Transverse colon (tissue), 4 donors: ENCODE results near the gene GABBR2. TPM values are rescaled to one million over a fixed set of nuclear protein-coding genes. Genes with fewer than 3 reads are reported as not detected.

ENCODE experiments used
- DNase-seq: peaks from one replicate; pipeline ENCODE4 v3.0.0-alpha.2; 2019
- H3K27ac ChIP-seq, 4 donors: fragments of 200-600 bp; sonication (generic); 2 replicates each; pipeline ENCODE4 v1.5.1; 2016 to 2018; ENCODE audit warnings: inconsistent platforms in 4 of 4
- H3K27me3 ChIP-seq: fragments of 200-600 bp; sonication (generic); 2 replicates; pipeline ENCODE4 v1.5.1; 2017; ENCODE audit warnings: inconsistent platforms
- H3K36me3 ChIP-seq, 4 donors: fragments of 200-600 bp; sonication (generic); 2 replicates each; pipeline ENCODE4 v1.5.1; 2017 to 2019; ENCODE audit warnings: inconsistent platforms in 4 of 4
- H3K4me1 ChIP-seq, 4 donors: fragments of 200-600 bp; sonication (generic); 2 replicates each; pipeline ENCODE4 v1.5.1; 2017 to 2020; ENCODE audit warnings: inconsistent platforms in 4 of 4
- H3K4me3 ChIP-seq, 4 donors: fragments of 200-600 bp; sonication (generic); 1 replicate in 1 of 4; 2 replicates in 3 of 4; pipeline versions ENCODE4 v1.5.1 to v1.6.1; 2017 to 2019; ENCODE audit warnings: inconsistent platforms in 4 of 4
- H3K9me3 ChIP-seq, 2 donors: fragments of 200-600 bp; sonication (generic); 2 replicates each; pipeline ENCODE4 v1.5.1; 2017 to 2019; ENCODE audit warnings: inconsistent platforms in 2 of 2
- EP300 ChIP-seq: sonication (generic); formaldehyde crosslinking; IDR thresholded peaks from one replicate; pipeline ENCODE4 v1.6.1; 2017; ENCODE audit warnings: antibody characterized with exemption, low read depth
- POLR2A ChIP-seq: fragments of 450-650 bp; IDR thresholded peaks from one replicate; pipeline ENCODE4 v1.6.1; 2016; ENCODE audit warnings: antibody characterized with exemption, mild to moderate bottlenecking, moderate library complexity
- POLR2AphosphoS5 ChIP-seq, 3 donors: sonication (generic); formaldehyde crosslinking; IDR thresholded peaks; one replicate each; pipeline ENCODE4 v1.6.1; 2016; ENCODE audit warnings: antibody characterized with exemption in 3 of 3
- WGBS, 2 donors: methylation state at CpG; one replicate each; pipeline ENCODE4 v1.1.5; 2018; ENCODE audit warnings: low coverage in 1 of 2; 5-methylcytosine and 5-hydroxymethylcytosine counted together
- in situ Hi-C, 4 donors: fragments of 200-750 bp; cut with MboI; loops; one replicate each; pipeline versions ENCODE4 v1.15.0 to v1.15.1; 2017; ENCODE audit warnings: low sequenced_read_pairs in 3 of 4, low pct_ligation_motif_present in 1 of 4, low pct_unique_long_range_greater_than_20kb in 1 of 4
- intact Hi-C: fragments of 100-400 bp; cut with DNase I; formaldehyde crosslinking; loops from one replicate; pipeline ENCODE4 v1.15.1; 2023; ENCODE audit warnings: low total_unique reads
- total RNA-seq, 4 donors: library from RNA; depleted of rRNA; stranded (reverse); fragments of >200 nt; gene quantifications; one replicate each; pipeline ENCODE4 v1.1.0, GENCODE V29; 2016
- TF ChIP-seq, protein P1 (sequence below), 5 experiments: fragments of 200-600 bp in 3 of 5; fragments of 450-650 bp in 2 of 5; sonication (generic) in 3 of 5; IDR thresholded peaks; 1 replicate in 2 of 5; 2 replicates in 3 of 5; pipeline ENCODE4 v1.5.1; 2016 to 2017; ENCODE audit warnings: antibody characterized with exemption in 5 of 5, inconsistent platforms in 3 of 5, mild to moderate bottlenecking in 2 of 5, moderate library complexity in 1 of 5

The GABBR2 gene
- total RNA-seq, 4 donors from 2014 or later = not detected

DNA sequence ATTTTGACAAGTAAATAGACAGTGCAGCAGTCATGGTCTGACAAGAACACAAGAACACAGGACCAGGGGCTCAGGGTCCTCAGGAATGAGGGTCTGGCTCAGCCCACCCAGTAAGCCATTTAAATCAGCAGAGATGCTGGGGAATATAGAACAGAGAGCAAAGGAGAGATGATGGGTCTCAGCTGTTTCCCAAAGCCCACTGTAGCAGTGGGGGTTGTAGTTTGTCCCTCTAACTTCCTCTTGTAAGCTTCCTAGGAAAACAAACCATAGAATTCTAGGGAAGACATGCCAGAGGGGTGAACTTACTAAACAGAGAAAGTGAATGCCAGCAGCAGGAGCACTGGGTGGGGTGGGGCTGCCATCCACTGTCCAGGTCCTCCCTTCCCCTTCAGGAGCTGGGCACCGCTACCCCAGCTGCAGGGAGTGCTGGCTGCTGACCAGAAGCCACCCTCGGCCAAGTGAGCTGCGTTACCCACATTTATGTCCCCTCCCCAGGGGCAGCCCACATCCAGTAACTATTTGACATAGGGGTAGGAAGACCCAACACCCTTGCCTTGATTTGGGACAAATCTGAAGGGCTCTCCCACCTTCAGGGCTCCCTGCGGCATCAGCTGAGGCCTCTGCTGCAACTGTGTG is 41.6 kb downstream of the GABBR2 start:
- Histone ChIP-seq H3K4me1 (no peaks in the 10 kb centered on the region), H3K9me3 (no peaks in the 10 kb centered on the region), H3K27me3 (no peaks in the 10 kb centered on the region), H3K27ac (no peak overlapping the region), H3K4me3 (no peak overlapping the region), H3K36me3 (no peaks in the 10 kb centered on the region)
- DNase-seq = no peak
- intact Hi-C loops = no loop called here
- 55% methylated on average over 4 of the region's 4 CpGs; no CpG with 5 or more reads in 1 of the 2 donors for WGBS, 2 donors
- TF ChIP-seq, protein P1, sequence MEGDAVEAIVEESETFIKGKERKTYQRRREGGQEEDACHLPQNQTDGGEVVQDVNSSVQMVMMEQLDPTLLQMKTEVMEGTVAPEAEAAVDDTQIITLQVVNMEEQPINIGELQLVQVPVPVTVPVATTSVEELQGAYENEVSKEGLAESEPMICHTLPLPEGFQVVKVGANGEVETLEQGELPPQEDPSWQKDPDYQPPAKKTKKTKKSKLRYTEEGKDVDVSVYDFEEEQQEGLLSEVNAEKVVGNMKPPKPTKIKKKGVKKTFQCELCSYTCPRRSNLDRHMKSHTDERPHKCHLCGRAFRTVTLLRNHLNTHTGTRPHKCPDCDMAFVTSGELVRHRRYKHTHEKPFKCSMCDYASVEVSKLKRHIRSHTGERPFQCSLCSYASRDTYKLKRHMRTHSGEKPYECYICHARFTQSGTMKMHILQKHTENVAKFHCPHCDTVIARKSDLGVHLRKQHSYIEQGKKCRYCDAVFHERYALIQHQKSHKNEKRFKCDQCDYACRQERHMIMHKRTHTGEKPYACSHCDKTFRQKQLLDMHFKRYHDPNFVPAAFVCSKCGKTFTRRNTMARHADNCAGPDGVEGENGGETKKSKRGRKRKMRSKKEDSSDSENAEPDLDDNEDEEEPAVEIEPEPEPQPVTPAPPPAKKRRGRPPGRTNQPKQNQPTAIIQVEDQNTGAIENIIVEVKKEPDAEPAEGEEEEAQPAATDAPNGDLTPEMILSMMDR (IDR thresholded peaks at IDR 0.05) = no peak
- TF ChIP-seq POLR2A = no peak
- in situ Hi-C loops = no loop called here

DNA sequence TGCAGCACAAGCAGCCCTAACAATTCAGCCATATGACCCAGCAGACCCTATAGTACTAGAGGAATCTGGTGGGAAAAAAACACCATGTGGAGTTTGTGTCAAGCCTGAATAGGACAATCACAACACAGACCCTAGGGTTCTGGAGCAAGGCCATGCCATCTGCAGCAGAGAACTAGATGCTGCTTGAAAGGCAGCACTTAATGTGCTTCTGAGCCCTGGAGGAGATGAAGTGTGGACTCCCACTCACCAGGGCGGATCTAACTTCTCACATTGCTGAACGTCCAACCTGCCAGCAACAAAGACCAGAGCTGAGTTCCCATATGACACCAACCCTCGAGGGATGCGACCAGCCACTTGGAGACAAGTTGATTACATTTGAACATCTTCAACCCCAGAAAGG is 43.2 kb downstream of the GABBR2 start:
- Histone ChIP-seq H3K27ac (no peak overlapping the region), H3K9me3 (no peaks in the 10 kb centered on the region), H3K27me3 (no peaks in the 10 kb centered on the region), H3K36me3 (no peaks in the 10 kb centered on the region), H3K4me1 (no peaks in the 10 kb centered on the region), H3K4me3 (no peak overlapping the region)
- intact Hi-C loops (no loop called here), in situ Hi-C loops (no loop called here)
- DNase-seq = no peak
- TF ChIP-seq EP300 = no peak
- no peak for TF ChIP-seq POLR2A
- no peak for TF ChIP-seq POLR2AphosphoS5 (IDR thresholded peaks at IDR 0.05)
- TF ChIP-seq, protein P1 (IDR thresholded peaks at IDR 0.05) = no peak
- 75% methylated on average over 4 of the region's 4 CpGs; no CpG with 5 or more reads in 1 of the 2 donors for WGBS, 2 donors

DNA sequence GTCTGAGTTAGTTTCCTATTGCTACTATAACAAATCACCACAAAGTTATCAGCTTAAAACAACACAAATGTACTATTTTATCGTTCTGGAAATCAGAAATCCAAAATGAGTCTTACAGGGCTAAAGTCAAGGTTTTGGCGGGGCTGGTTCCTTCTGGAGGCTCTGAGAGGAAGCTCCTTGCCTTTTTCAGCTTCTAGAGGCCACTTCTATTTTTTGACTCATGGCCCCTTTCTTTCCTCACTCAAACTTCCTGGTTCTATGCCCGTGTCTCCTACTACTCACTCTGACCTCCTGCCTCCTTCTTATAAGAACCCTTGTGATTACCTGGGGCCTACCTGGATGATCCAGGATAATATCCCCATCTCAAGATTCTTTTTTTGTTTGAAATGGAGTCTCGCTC is 48.2 kb downstream of the GABBR2 start:
- no peaks in the 10 kb centered on the region for H3K9me3 ChIP-seq
- DNase-seq = no peak
- in situ Hi-C loops = no loop called here
- H3K4me3 ChIP-seq = no peak overlapping the region
- H3K4me1 ChIP-seq = no peaks in the 10 kb centered on the region
- H3K27ac ChIP-seq = no peak overlapping the region
- TF ChIP-seq POLR2AphosphoS5 (IDR thresholded peaks at IDR 0.05) = no peak
- TF ChIP-seq POLR2A = no peak
- no peak for TF ChIP-seq EP300
- TF ChIP-seq, protein P1 (IDR thresholded peaks at IDR 0.05) = no peak
- H3K36me3 ChIP-seq = no peaks in the 10 kb centered on the region
- H3K27me3 ChIP-seq = no peaks in the 10 kb centered on the region
- 60 to 71% methylated on average over 3 to 4 of the region's 4 CpGs for WGBS, 2 donors
- intact Hi-C loops = no loop called here

DNA sequence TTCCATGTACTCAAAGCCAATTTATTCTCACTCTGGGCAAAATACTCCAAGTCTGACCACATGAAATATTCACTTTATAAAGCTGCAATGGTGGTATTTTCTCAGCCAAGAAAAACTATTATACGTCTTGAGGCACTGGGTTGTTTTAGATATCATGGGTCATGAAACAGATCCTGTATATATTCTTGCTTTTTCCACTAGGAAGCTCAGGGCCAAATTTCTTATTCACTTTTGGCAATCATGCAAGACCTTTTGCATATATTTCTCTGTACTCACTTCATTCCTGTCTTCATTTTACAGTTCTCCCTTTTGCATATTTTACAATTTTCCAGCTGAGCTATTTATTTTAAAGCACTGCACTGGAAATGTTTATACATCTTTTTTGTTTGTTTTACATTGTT is 49.8 kb downstream of the GABBR2 start:
- no peak overlapping the region for H3K4me3 ChIP-seq
- intact Hi-C loops (no loop called here), in situ Hi-C loops (no loop called here)
- DNase-seq = no peak
- no peaks in the 10 kb centered on the region for H3K4me1 ChIP-seq
- no peaks in the 10 kb centered on the region for H3K36me3 ChIP-seq
- H3K9me3 ChIP-seq = no peaks in the 10 kb centered on the region
- H3K27me3 ChIP-seq = no peaks in the 10 kb centered on the region
- WGBS, 2 donors = 30 to 35% methylated on average over 1 of the region's 1 CpG
- TF ChIP-seq, protein P1 (IDR thresholded peaks at IDR 0.05) = no peak
- no peak overlapping the region for H3K27ac ChIP-seq
